HG02852 (cell line): ENCODE results near the gene SUGCT.

ENCODE experiments used
- ATAC-seq: cut with Tn5 transposase; IDR thresholded peaks from one replicate; pipeline ENCODE4 v1.9.1; 2021; ENCODE audit warnings: mild to moderate bottlenecking, moderate library complexity; ENCODE audit not compliant: unreplicated experiment

SUGCT gene

GRCh38 chr7:40842641-40843040, 707.8 kb downstream of the SUGCT start:
- ATAC-seq: no peak

- ATAC-seq: no peak
Observed at GRCh38 chr7:40843338-40843985, 708.7 kb downstream of the SUGCT start.

GRCh38 chr7:40845943-40846342, 711.1 kb downstream of the SUGCT start:
- ATAC-seq: no peak

DNA sequence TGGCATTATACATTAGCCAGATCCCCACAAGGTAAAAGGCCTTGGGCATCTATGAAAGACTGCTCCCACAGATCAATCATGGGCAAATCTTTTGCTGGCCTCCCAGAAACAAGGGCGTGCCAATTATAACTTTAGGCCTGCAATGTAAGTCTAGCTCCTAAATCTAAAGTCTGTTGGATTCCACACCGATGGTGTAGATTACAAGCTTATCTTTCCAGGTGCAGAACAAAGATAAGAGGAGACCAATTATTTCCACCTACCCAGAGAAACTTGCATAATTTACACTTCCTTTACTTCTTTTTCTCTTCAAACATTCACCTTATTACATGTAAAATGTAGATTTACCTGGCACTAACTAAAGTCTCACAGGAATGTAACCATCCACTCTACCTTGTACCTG, 713.1 kb downstream of the SUGCT start:
- no peak for ATAC-seq

GRCh38 chr7:40848541-40849221, 713.9 kb downstream of the SUGCT start:
- ATAC-seq: no peak

GRCh38 chr7:40850017-40850416, 715.2 kb downstream of the SUGCT start:
- ATAC-seq: no peak

DNA sequence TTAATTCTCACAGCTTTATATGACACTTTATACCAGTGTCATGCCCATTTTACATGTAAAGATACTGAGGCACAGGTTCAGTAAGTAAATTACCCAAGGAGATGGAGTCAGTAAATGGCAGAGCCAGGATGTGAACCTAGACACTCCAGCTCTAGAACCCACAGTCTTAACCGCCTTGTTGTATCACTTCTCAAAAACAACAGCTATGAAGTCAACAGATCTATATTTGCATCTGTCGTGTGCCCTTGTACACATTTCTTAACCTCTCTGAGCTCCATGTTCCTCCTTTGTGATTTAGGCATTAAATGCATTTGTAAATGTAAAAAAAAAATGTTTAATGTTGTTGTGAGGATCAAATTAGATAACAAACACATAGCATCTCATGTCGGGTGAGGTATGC, 716.2 kb downstream of the SUGCT start:
- no peak for ATAC-seq

GRCh38 chr7:40859076-40859475, 724.3 kb downstream of the SUGCT start:
- no peak for ATAC-seq

- no peak for ATAC-seq
Observed at GRCh38 chr7:40859965-40860543, 725.2 kb downstream of the SUGCT start.

GRCh38 chr7:40865441-40866233, 730.8 kb downstream of the SUGCT start:
- no peak for ATAC-seq

DNA sequence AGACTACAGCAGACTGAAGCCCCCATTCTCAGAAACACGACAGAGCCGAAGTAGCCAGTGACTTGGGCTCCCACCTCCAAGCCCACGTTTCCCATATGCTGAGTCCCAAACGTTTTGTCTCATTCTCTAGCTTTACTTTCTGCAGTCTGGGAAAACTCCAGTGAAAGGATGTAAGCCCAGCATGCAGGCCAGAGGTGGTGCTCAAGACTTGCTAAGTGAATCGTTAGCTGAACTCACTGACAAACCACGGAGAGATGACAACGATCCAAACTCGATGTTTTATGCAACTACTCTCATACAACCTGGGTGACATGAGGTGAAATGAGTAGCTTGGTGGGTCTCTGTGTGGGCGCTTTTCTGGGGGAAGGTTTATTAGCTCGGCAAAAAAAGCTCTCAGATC, 731.8 kb downstream of the SUGCT start:
- no peak for ATAC-seq

GRCh38 chr7:40870108-40870507, 735.3 kb downstream of the SUGCT start:
- ATAC-seq: no peak

DNA sequence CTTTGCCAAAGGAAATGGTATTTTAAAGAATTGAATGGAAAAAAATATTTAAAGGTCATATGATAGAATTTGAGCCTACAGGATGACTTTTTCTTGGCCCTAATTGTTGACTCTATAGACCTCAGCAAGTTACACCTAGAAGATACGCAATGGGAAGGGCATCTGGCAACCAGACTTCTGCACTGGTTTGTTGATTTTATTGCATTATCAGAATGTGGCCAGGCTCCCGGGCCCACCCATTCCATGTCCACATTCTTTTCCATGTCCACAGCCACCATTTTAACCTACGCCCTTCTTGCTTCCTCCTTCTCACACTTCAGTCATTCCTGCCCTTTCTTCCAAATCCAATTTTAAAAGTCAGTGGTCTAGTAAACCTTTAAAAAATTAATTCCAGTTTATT, 738.4 kb downstream of the SUGCT start:
- ATAC-seq: no peak

DNA sequence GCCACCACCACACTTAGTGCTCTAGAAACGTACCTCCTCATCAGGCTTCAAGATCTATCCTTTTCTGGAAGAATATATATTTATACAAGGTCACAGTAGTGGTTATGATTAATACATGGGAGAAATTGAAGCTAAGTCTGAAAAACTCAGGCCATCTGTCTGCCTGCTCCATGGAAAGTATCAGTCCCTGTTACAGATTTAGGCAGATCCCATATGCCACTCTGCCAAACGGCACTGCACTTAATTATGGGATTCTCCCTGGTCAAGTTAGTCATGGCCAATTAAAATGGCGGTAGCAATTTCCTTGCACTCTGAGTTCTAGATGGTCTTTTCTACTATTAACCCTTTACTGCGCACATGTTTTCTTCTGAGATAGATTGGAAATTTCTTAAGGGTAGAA, 740.0 kb downstream of the SUGCT start:
- no peak for ATAC-seq

- ATAC-seq: no peak
Observed at GRCh38 chr7:40876601-40877000, 741.8 kb downstream of the SUGCT start.

GRCh38 chr7:40879941-40880543, 745.2 kb downstream of the SUGCT start:
- no peak for ATAC-seq

DNA sequence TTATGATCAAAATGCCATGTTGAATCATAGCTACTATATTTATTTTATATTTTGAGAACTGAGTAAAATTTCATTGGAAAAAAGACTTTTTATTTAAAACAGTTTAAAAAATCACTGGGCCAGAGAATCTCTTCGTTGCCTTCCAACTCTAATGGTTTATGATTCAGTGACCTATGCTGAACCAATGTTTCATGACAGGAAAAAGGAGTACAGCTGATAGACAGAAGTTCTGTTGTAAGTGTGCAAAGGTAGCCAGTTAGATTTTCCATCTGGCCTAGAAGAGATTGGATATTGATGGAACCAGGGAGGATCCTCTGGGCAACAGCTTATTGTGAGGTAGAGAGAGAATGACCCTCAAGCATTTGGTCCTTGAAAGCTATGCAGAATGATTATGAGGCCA, 745.8 kb downstream of the SUGCT start:
- no peak for ATAC-seq

- no peak for ATAC-seq
Observed at GRCh38 chr7:40881405-40881926, 746.7 kb downstream of the SUGCT start.

- ATAC-seq: no peak
Observed at GRCh38 chr7:40882071-40882658, 747.4 kb downstream of the SUGCT start.

GRCh38 chr7:40883826-40884225, 749.0 kb downstream of the SUGCT start:
- ATAC-seq: no peak

DNA sequence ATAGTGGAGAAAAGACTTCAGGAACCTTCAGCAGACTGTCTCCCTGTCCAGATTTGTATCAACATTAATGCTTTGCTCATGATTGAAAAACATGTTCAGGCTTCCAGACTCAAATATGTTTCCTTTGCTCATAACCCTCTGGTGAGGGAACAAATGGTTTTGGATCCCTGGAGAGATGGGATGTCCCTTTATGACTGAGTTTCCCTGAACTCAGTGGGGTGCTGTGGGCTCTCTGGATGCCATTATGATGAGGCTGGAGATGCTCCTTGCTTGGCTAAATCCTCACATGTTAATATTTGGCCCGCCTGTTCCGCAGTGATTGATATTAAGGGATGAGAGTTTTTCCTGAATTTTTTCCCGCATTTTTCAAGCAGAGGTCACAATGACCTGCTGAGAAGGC, 749.4 kb downstream of the SUGCT start:
- ATAC-seq: no peak
